Activated CD4-positive, alpha-beta T cell treated with anti-CD3 and anti-CD28 coated beads, Interleukin-10, Interleukin-2, amounts not matched to agents 100 ng/mL and 50 ng/mL, durations not matched to agents 16 hours and 8 hours (primary cell): ENCODE data around the gene CD1D.
"Not testable (repeated sequence)": the region's sequence is repeated elsewhere in the genome, so short reads cannot be mapped to it uniquely, and the experiment has no call there.

Experiments used
- DNase-seq: peaks from one replicate; pipeline ENCODE4 v3.0.0-alpha.2; 2020

Gene CD1D

GRCh38 chr1:158176849-158177699, 3.6 kb upstream of the CD1D start:
- not testable (repeated sequence) for DNase-seq

- peak; percentile 34 for DNase-seq
Measured at GRCh38 chr1:158177700-158178450, 2.8 kb upstream of the CD1D start.

GRCh38 chr1:158179301-158180041, 1.2 kb upstream of the CD1D start:
- DNase-seq = no peak

GRCh38 chr1:158181577-158181922, 855 bp downstream of the CD1D start:
- no peak for DNase-seq

- no peak for DNase-seq
Measured at GRCh38 chr1:158185770-158186169, 5.1 kb downstream of the CD1D start.

- DNase-seq = no peak
Measured at GRCh38 chr1:158186180-158186579, 5.5 kb downstream of the CD1D start.

- DNase-seq = no peak
Measured at GRCh38 chr1:158188611-158189010, 7.9 kb downstream of the CD1D start.

- DNase-seq = no peak
Measured at GRCh38 chr1:158189624-158190023, 8.9 kb downstream of the CD1D start.

- DNase-seq = no peak
Measured at GRCh38 chr1:158191299-158191698, 10.6 kb downstream of the CD1D start.

GRCh38 chr1:158196461-158196860, 15.8 kb downstream of the CD1D start:
- no peak for DNase-seq

- peak; percentile 10 for DNase-seq
Measured at GRCh38 chr1:158199849-158200248, 19.2 kb downstream of the CD1D start.

- no peak for DNase-seq
Measured at GRCh38 chr1:158200527-158200926, 19.8 kb downstream of the CD1D start.

- peak; percentile 52 for DNase-seq
Measured at GRCh38 chr1:158203693-158204457, 23.2 kb downstream of the CD1D start.

GRCh38 chr1:158204458-158204827, 23.7 kb downstream of the CD1D start:
- no peak for DNase-seq

- no peak for DNase-seq
Measured at GRCh38 chr1:158208586-158209116, 28.0 kb downstream of the CD1D start.

GRCh38 chr1:158212320-158212719, 31.6 kb downstream of the CD1D start:
- no peak for DNase-seq

- DNase-seq = not testable (repeated sequence)
Measured at GRCh38 chr1:158223445-158223844, 42.8 kb downstream of the CD1D start.

GRCh38 chr1:158227904-158228623, 47.4 kb downstream of the CD1D start:
- DNase-seq = no peak
